ENCODE data around the gene LRRC74B.
"Not testable (repeated sequence)": the region's sequence is repeated elsewhere in the genome, so short reads cannot be mapped to it uniquely, and the experiment has no call there.

LRRC74B gene

DNA sequence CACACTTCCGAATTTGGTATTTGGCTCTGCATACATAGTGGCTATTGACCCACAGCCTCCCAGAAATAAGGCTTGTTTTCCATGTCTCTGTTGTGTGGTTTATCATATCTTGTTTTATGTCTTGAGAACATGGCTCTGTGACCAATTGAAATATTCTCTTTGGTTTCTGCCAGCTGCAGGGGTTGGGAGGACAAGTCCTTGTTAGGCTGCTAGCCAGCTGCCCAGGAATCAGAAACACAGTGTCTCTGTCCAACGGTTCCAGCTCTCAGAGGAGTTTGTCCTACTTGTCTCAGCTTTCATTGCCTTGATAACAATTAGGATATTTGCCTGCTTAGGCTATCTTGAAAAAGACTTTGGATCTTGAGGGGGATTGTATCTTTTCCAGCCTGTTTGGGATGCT is 7.3 kb upstream of the LRRC74B start:
- peaks cover 5% of the 10 kb centered on the region for H3K27me3 ChIP-seq (ENCODE audit: insufficient read depth, insufficient read length)
- no peak overlapping the region for H3K4me3 ChIP-seq (ENCODE audit: insufficient read length, low read depth)
- TF ChIP-seq ZNF274 (IDR thresholded peaks at IDR 0.05; ENCODE audit: low read depth, low read length) (no peak), YY1 (IDR thresholded peaks at IDR 0.05; ENCODE audit: insufficient read depth, insufficient read length) (no peak), SUZ12 (IDR thresholded peaks at IDR 0.05; ENCODE audit: extremely low read depth, insufficient read depth, insufficient read length) (no peak)
- no peaks in the 10 kb centered on the region for H3K9me3 ChIP-seq (ENCODE audit: insufficient read depth, low read length)
- peaks cover 1% of the 10 kb centered on the region for H3K4me1 ChIP-seq (ENCODE audit: insufficient read depth, insufficient read length)
- H3K9ac ChIP-seq (ENCODE audit: insufficient read length, low read depth), result no peak overlapping the region
- no peaks in the 10 kb centered on the region for H3K36me3 ChIP-seq (ENCODE audit: insufficient read depth, insufficient read length, low read length)
- DNase-seq (ENCODE audit: low read depth, low spot score), result no peak

DNA sequence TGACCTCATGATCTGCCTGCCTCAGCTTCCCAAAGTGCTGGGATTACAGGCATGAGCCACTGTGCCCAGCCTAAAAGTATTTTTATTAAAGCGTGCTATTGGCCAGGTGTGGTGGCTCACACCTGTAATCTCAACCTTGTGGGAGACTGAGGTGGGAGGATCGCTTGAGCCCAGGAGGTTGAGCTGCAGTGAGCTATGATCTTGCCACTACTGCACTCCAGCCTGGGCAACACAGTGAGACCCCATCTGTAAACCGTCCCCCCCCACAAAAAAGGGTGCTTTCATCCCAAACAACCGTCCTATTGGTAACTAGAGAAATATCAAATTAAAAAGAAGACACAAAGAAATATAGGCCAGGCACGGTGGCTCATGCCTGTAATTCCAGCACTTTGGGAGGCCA is 6.6 kb upstream of the LRRC74B start:
- H3K36me3 ChIP-seq (ENCODE audit: insufficient read depth, insufficient read length, low read length); H3K9me3 ChIP-seq (ENCODE audit: insufficient read depth, low read length); H3K9ac ChIP-seq (ENCODE audit: insufficient read length, low read depth); H3K4me1 ChIP-seq (ENCODE audit: insufficient read depth, insufficient read length); DNase-seq (ENCODE audit: low read depth, low spot score); H3K27me3 ChIP-seq (ENCODE audit: insufficient read depth, insufficient read length); H3K4me3 ChIP-seq (ENCODE audit: insufficient read length, low read depth): not testable (repeated sequence)

DNA sequence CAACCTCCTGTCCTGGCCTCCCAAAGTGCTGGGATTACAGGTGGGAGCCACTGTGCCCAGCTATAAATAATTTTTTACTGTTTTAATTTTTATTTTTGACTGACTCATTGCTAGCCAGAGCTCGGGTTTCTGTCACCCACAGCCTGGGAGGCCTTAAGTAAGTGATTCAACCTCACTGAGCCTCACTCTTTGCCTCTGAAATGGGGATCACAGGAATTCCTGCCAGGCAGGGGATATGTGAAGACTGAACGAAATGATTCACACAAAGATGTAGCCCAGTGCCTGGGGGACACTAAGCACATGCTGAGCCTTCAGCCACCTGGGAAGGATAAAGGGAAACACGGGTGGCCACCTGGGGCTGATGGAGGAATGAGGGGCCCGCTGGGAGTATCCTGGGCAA is 3.8 kb upstream of the LRRC74B start:
- peaks cover 6% of the 10 kb centered on the region for H3K4me1 ChIP-seq (ENCODE audit: insufficient read depth, insufficient read length)
- H3K9me3 ChIP-seq (ENCODE audit: insufficient read depth, low read length), result no peaks in the 10 kb centered on the region
- no peak overlapping the region for H3K9ac ChIP-seq (ENCODE audit: insufficient read length, low read depth)
- no peak overlapping the region for H3K4me3 ChIP-seq (ENCODE audit: insufficient read length, low read depth)
- no peak for TF ChIP-seq YY1 (IDR thresholded peaks at IDR 0.05; ENCODE audit: insufficient read depth, insufficient read length)
- no peak for TF ChIP-seq ZNF274 (IDR thresholded peaks at IDR 0.05; ENCODE audit: low read depth, low read length)
- no peak for TF ChIP-seq SUZ12 (IDR thresholded peaks at IDR 0.05; ENCODE audit: extremely low read depth, insufficient read depth, insufficient read length)
- DNase-seq (ENCODE audit: low read depth, low spot score), result no peak
- peaks cover 7% of the 10 kb centered on the region for H3K27me3 ChIP-seq (ENCODE audit: insufficient read depth, insufficient read length)
- no peaks in the 10 kb centered on the region for H3K36me3 ChIP-seq (ENCODE audit: insufficient read depth, insufficient read length, low read length)

GRCh38 chr22:21042978-21043859 is 2.5 kb upstream of the LRRC74B start:
- H3K9ac ChIP-seq (ENCODE audit: insufficient read length, low read depth), result no peak overlapping the region
- H3K4me3 ChIP-seq (ENCODE audit: insufficient read length, low read depth), result no peak overlapping the region
- H3K9me3 ChIP-seq (ENCODE audit: insufficient read depth, low read length), result no peaks in the 10 kb centered on the region
- no peak for TF ChIP-seq YY1 (IDR thresholded peaks at IDR 0.05; ENCODE audit: insufficient read depth, insufficient read length)
- TF ChIP-seq ZNF274 (IDR thresholded peaks at IDR 0.05; ENCODE audit: low read depth, low read length), result no peak
- TF ChIP-seq SUZ12 (IDR thresholded peaks at IDR 0.05; ENCODE audit: extremely low read depth, insufficient read depth, insufficient read length), result no peak
- H3K4me1 ChIP-seq (ENCODE audit: insufficient read depth, insufficient read length), result peaks cover 6% of the 10 kb centered on the region
- peaks cover 7% of the 10 kb centered on the region for H3K27me3 ChIP-seq (ENCODE audit: insufficient read depth, insufficient read length)
- DNase-seq (ENCODE audit: low read depth, low spot score), result no peak
- no peaks in the 10 kb centered on the region for H3K36me3 ChIP-seq (ENCODE audit: insufficient read depth, insufficient read length, low read length)

GRCh38 chr22:21043860-21044535 is 1.7 kb upstream of the LRRC74B start:
- H3K4me1 ChIP-seq (ENCODE audit: insufficient read depth, insufficient read length), result peaks cover 6% of the 10 kb centered on the region
- peaks cover 7% of the 10 kb centered on the region for H3K27me3 ChIP-seq (ENCODE audit: insufficient read depth, insufficient read length)
- H3K9me3 ChIP-seq (ENCODE audit: insufficient read depth, low read length), result no peaks in the 10 kb centered on the region
- no peak for DNase-seq (ENCODE audit: low read depth, low spot score)
- H3K9ac ChIP-seq (ENCODE audit: insufficient read length, low read depth), result no peak overlapping the region
- H3K4me3 ChIP-seq (ENCODE audit: insufficient read length, low read depth), result no peak overlapping the region
- TF ChIP-seq SUZ12 (IDR thresholded peaks at IDR 0.05; ENCODE audit: extremely low read depth, insufficient read depth, insufficient read length) (no peak), ZNF274 (IDR thresholded peaks at IDR 0.05; ENCODE audit: low read depth, low read length) (no peak), YY1 (IDR thresholded peaks at IDR 0.05; ENCODE audit: insufficient read depth, insufficient read length) (no peak)
- H3K36me3 ChIP-seq (ENCODE audit: insufficient read depth, insufficient read length, low read length), result no peaks in the 10 kb centered on the region

GRCh38 chr22:21044931-21045584 is 688 bp upstream of the LRRC74B start:
- Histone ChIP-seq H3K27me3 (ENCODE audit: insufficient read depth, insufficient read length) (peaks cover 7% of the 10 kb centered on the region), H3K36me3 (ENCODE audit: insufficient read depth, insufficient read length, low read length) (no peaks in the 10 kb centered on the region), H3K4me1 (ENCODE audit: insufficient read depth, insufficient read length) (peaks cover 6% of the 10 kb centered on the region), H3K4me3 (ENCODE audit: insufficient read length, low read depth) (peak overlapping the region; percentile 47), H3K9ac (ENCODE audit: insufficient read length, low read depth) (peak overlapping the region; percentile 51), H3K9me3 (ENCODE audit: insufficient read depth, low read length) (no peaks in the 10 kb centered on the region)
- TF ChIP-seq ZNF274 (IDR thresholded peaks at IDR 0.05; ENCODE audit: low read depth, low read length) (no peak), YY1 (IDR thresholded peaks at IDR 0.05; ENCODE audit: insufficient read depth, insufficient read length) (no peak), SUZ12 (IDR thresholded peaks at IDR 0.05; ENCODE audit: extremely low read depth, insufficient read depth, insufficient read length) (no peak)
- DNase-seq (ENCODE audit: low read depth, low spot score), result peak; percentile 9

DNA sequence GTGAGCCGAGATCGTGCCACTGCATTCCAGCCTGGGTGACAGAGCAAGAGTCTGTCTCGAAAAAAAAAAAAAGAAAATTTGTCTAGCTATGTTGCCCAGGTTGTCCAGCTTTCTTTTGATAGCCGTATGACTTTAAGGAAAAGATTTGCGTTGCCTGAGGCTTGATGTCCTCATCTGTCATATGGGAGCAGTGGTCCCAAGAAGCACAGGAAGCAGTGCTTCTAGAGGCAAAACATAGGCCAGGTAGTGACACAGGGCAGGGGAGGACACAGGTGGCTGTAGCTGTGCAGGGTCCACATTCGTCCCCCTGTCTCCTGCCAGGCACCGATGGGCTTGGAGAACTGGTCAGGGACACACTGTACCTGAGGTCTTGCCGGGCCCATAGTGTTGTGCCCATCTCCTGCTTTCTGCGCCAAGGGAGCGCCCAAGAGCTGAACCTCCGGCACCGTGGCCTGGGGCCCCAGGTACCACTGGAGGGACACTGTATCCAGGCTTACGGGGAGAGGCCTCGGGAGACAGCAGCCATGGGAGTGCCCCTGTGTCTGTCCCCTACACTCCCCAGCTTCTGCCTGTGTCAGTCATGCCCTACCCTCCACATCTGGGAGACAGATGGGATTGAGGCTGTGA is 1.4 kb downstream of the LRRC74B start:
- no peaks in the 10 kb centered on the region for H3K36me3 ChIP-seq (ENCODE audit: insufficient read depth, insufficient read length, low read length)
- no peaks in the 10 kb centered on the region for H3K9me3 ChIP-seq (ENCODE audit: insufficient read depth, low read length)
- no peak for DNase-seq (ENCODE audit: low read depth, low spot score)
- TF ChIP-seq SUZ12 (IDR thresholded peaks at IDR 0.05; ENCODE audit: extremely low read depth, insufficient read depth, insufficient read length) (no peak), ZNF274 (IDR thresholded peaks at IDR 0.05; ENCODE audit: low read depth, low read length) (no peak), YY1 (IDR thresholded peaks at IDR 0.05; ENCODE audit: insufficient read depth, insufficient read length) (no peak)
- H3K4me1 ChIP-seq (ENCODE audit: insufficient read depth, insufficient read length), result peaks cover 13% of the 10 kb centered on the region
- no peak overlapping the region for H3K9ac ChIP-seq (ENCODE audit: insufficient read length, low read depth)
- no peak overlapping the region for H3K4me3 ChIP-seq (ENCODE audit: insufficient read length, low read depth)
- H3K27me3 ChIP-seq (ENCODE audit: insufficient read depth, insufficient read length), result peaks cover 7% of the 10 kb centered on the region
